Fibroblast of pulmonary artery (primary cell): ENCODE results near the gene GPR158.
"Not testable (repeated sequence)": the region's sequence is repeated elsewhere in the genome, so short reads cannot be mapped to it uniquely, and the experiment has no call there.

Experiments used
- DNase-seq: peaks from one replicate; pipeline ENCODE4 v3.0.0-alpha.2; 2010; ENCODE audit warnings: low read depth
- H3K4me3 ChIP-seq: replicated peaks from 2 replicates; pipeline ENCODE4 v1.5.1; 2011; ENCODE audit warnings: low read depth, mild to moderate bottlenecking, control low read depth, low read length, moderate library complexity
- CTCF ChIP-seq: IDR thresholded peaks from 2 replicates; pipeline ENCODE4 v1.5.1; 2011; ENCODE audit warnings: mild to moderate bottlenecking, control low read depth, low read length, inconsistent platforms; ENCODE audit errors: missing control alignments

GPR158 gene

DNA sequence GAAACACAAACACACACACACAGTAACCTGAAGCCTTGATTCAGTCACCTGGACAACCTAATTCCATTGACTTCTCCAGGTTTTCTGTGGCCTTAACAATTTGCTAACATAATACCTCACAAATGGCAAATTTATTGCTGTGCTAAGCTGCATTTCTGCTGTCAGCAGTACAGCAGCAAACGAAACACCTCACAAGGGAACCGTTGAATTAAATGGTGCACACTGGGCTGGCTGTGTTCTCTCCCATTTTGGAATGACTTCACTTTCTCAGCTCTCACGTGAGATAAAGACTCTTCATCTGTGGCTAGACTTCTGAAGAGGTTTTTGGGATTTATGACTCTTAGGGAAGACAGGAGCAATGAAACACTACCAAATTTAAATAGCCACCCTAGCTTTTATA, 152.5 kb downstream of the GPR158 start:
- H3K4me3 ChIP-seq, result no peak overlapping the region
- no peak for DNase-seq
- no peak for TF ChIP-seq CTCF

DNA sequence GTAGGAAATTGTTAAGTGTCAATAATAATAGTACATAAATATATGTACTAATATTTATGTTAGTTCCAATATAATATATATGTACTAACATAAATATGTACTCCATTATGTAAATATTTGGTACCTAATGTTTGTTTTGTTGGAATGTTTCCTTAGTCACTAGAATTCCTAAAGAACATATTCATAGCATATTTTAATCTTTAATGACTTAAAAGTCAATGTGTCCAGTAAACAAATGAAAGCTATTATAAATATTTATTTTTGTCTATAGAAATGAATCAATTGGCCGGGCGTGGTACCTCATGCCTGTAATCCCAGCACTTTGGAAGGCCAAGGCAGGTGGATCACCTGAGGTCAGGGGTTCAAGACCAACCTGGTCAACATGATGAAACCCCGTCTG, 153.6 kb downstream of the GPR158 start:
- TF ChIP-seq CTCF, result no peak
- no peak overlapping the region for H3K4me3 ChIP-seq

DNA sequence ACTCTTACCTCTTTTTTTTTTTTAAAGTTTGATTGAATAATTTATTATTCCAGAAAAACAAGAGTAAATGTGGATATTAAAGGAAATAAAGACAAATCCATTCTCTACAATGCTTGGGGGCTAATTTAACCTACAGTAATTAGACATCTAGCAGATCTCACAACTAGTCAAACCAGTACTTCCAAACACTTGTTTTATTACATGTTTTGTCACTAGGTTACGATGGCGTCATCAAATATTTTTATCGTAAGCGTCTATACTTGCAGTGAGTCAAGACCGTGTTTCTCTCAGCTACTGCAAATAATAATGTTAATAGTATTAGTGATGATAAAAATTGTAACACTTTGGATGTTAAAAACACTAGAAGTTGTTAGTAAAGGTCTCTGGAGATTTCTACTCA, 154.8 kb downstream of the GPR158 start:
- H3K4me3 ChIP-seq, DNase-seq: not testable (repeated sequence)

More for the DNA sequence above, 153.6 kb downstream of the GPR158 start:
- no peak for DNase-seq

GRCh38 chr10:25334445-25334844, 159.6 kb downstream of the GPR158 start:
- no peak overlapping the region for H3K4me3 ChIP-seq
- TF ChIP-seq CTCF, result no peak
- no peak for DNase-seq

DNA sequence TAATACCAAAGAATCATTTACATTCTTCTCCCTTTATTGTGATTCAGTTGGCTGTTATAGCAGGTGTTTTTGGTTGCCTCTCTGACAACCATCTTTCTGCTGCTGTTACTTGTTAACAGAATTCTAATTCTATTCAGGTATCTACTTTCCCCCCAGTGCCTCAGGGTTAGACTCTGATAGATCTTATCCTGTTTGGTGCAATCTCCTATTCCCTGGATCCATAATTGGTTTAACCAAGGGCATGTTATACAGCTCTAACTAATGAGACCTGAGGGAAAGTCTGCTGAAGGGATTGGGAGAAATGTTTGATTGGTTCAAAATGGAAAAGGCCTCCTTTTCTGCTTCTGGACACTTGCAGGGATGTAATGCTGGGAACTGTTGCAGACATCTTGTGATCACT, 161.5 kb downstream of the GPR158 start:
- no peak for DNase-seq
- no peak overlapping the region for H3K4me3 ChIP-seq
- TF ChIP-seq CTCF, result no peak

- no peak for TF ChIP-seq CTCF
- H3K4me3 ChIP-seq, result no peak overlapping the region
- DNase-seq, result no peak
Measured at GRCh38 chr10:25338271-25338670, 163.5 kb downstream of the GPR158 start.

GRCh38 chr10:25339966-25340365, 165.2 kb downstream of the GPR158 start:
- no peak overlapping the region for H3K4me3 ChIP-seq
- no peak for DNase-seq
- no peak for TF ChIP-seq CTCF

DNA sequence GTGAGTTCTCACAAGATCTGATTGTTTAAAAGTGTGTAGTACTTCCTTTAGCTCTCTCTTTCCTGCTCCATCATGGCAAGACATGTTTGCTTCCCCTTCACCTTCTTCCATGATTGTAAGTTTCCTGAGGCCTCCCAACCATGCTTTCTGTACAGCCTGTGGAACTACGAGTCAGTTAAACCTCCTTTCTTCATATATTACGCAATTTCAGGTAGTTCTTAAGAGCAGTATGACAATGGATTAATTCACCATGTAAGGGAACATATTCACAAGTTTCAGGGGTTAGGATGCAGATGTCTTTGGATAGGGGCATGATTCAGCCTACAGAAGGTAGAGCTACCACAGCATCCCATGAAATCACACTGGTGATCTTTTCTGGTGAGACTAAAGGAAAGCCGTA, 174.7 kb downstream of the GPR158 start:
- DNase-seq, result no peak
- H3K4me3 ChIP-seq, result no peak overlapping the region
- TF ChIP-seq CTCF, result no peak
